Small intestine (tissue), 7 donors: ENCODE measurements around the gene SLC1A1. TPM values are rescaled to one million over a fixed set of nuclear protein-coding genes. Genes with fewer than 3 reads are reported as not detected.

Experiments used
- DNase-seq, 2 donors: peaks; one replicate each; pipeline versions ENCODE4 v3.0.0 to v3.0.0-alpha.2; 2013
- FAIRE-seq: peaks from 2 replicates; lab custom pipeline; 2012; peaks lifted over from hg19 to GRCh38; lab: Jason Lieb, UNC
- H3K27ac ChIP-seq, 3 donors: one replicate each; pipeline ENCODE4 v1.5.1; 2013; ENCODE audit warnings: low read length in 2 of 3, mild to moderate bottlenecking in 2 of 3, control low read depth in 1 of 3, inconsistent platforms in 1 of 3, low read depth in 1 of 3, moderate library complexity in 1 of 3
- H3K27me3 ChIP-seq, 3 donors: one replicate each; pipeline ENCODE4 v1.6.1; 2013; ENCODE audit warnings: low read length in 3 of 3, inconsistent platforms in 1 of 3; ENCODE audit not compliant: control insufficient read depth in 3 of 3, insufficient read depth in 3 of 3
- H3K36me3 ChIP-seq, 3 donors: one replicate each; pipeline ENCODE4 v1.6.1; 2013; ENCODE audit warnings: low read length in 3 of 3, inconsistent platforms in 1 of 3, low read depth in 1 of 3, mild to moderate bottlenecking in 1 of 3, moderate library complexity in 1 of 3; ENCODE audit not compliant: control insufficient read depth in 3 of 3, insufficient read depth in 2 of 3
- H3K4me1 ChIP-seq, 3 donors: one replicate each; pipeline ENCODE4 v1.6.1; 2013; ENCODE audit warnings: low read length in 2 of 3, inconsistent platforms in 1 of 3, low read depth in 1 of 3, mild to moderate bottlenecking in 1 of 3, moderate library complexity in 1 of 3; ENCODE audit not compliant: control insufficient read depth in 3 of 3, insufficient read depth in 2 of 3
- H3K4me3 ChIP-seq, 3 donors: one replicate each; pipeline ENCODE4 v1.5.1; 2013; ENCODE audit warnings: low read length in 3 of 3, control low read depth in 1 of 3, inconsistent platforms in 1 of 3, low read depth in 1 of 3, mild to moderate bottlenecking in 1 of 3, moderate library complexity in 1 of 3
- H3K9me3 ChIP-seq, 2 donors: one replicate each; pipeline ENCODE4 v1.6.1; 2013; ENCODE audit warnings: low read depth in 1 of 2, low read length in 1 of 2; ENCODE audit not compliant: control insufficient read depth in 2 of 2, insufficient read depth in 1 of 2
- WGBS, 3 donors: extraction: QIAGEN DNeasy Blood & Tissue Kit; methylation state at CpG; one replicate each; pipeline ENCODE4 v1.1.7; 2013; 5-methylcytosine and 5-hydroxymethylcytosine counted together
- polyA plus RNA-seq, 4 donors: library from polyadenylated mRNA; stranded (reverse) in 3 of 4; unstranded in 1 of 4; fragments of 200-250 nt in 3 of 4; fragments of 120-200 nt in 1 of 4; gene quantifications; one replicate each; pipeline versions ENCODE4 v1.2.1 to v1.2.3, GENCODE V29; 2013
- donor health status: healthy with polysubstance abuse.
- donor health status: control.
- donor health status: control.
- donor health status: Bipolar disorder and iron deficiency.
- donor health status: healthy.

The SLC1A1 gene
- polyA plus RNA-seq, 4 donors: 21.1 to 46.4 (median 42.9) TPM

GRCh38 chr9:4507306-4508130 lies 17.2 kb downstream of the SLC1A1 start:
- H3K27me3 ChIP-seq: no peaks in the 10 kb centered on the region
- H3K36me3 ChIP-seq: peaks cover 0 to 3% (median 2%) of the 10 kb centered on the region in 3 donors
- H3K9me3 ChIP-seq: peaks cover 0 to 3% of the 10 kb centered on the region in 2 donors
- H3K4me3 ChIP-seq: no peak overlapping the region
- FAIRE-seq (no peak), DNase-seq (no peak)
- H3K27ac ChIP-seq: peak overlapping the region in 2 of 3 donors; percentile 80 to 93
- peaks cover 3 to 45% (median 10%) of the 10 kb centered on the region in 3 donors for H3K4me1 ChIP-seq
- WGBS, 3 donors: 75 to 80% (median 79%) methylated on average over 8 to 9 of the region's 9 CpGs

GRCh38 chr9:4508246-4508906 lies 18.1 kb downstream of the SLC1A1 start:
- Histone ChIP-seq H3K9me3 (peaks cover 0 to 3% of the 10 kb centered on the region in 2 donors), H3K4me3 (no peak overlapping the region), H3K4me1 (peaks cover 3 to 45% (median 10%) of the 10 kb centered on the region in 3 donors), H3K27me3 (no peaks in the 10 kb centered on the region), H3K27ac (peak overlapping the region; percentile 35 to 93 (median 80)), H3K36me3 (peaks cover 0 to 3% (median 2%) of the 10 kb centered on the region in 3 donors)
- DNase-seq: peak; percentile 85 to 86
- FAIRE-seq: no peak
- WGBS, 3 donors: 40 to 72% (median 48%) methylated on average over 7 of the region's 7 CpGs

DNA sequence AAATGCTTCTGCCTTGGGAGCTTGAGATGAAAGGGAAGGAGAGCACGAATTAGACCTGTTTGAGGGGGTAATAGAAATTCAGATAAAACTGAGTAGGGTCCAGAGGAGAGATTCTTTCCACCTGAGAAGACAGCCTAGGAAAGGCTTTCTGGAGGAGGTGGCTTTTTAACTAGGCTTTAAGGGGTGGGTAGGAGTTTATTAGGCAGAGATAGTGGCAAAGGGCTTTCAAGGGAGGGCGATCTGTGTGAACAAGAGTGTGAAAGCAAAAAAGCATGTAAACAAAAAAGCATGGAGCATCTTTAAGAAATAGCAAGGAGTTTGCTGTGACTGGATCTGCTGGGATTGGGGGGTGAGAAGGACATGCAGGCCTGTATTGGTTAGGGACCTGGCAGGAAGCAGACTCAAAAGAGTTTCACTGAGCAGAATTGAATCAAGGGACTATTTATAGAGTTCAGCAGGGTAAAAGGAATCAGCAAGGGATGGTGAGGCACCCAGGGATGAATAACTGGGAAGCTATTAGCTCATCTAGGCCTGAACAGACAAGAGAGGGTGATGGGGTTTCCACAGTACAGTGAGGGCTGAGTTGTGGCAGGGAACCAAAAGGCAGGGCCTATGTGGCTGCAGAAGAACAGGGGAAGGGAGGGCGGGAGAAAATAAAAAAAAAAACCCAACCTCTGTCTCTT lies 18.8 kb downstream of the SLC1A1 start:
- H3K4me1 ChIP-seq: peaks cover under 1 to 45% (median 10%) of the 10 kb centered on the region in 3 donors
- peaks cover 0 to 3% of the 10 kb centered on the region in 2 donors for H3K9me3 ChIP-seq
- 81 to 98% (median 89%) methylated on average over 3 of the region's 3 CpGs for WGBS, 3 donors
- FAIRE-seq (no peak), DNase-seq (no peak)
- H3K27me3 ChIP-seq: no peaks in the 10 kb centered on the region
- peaks cover 0 to 3% (median 0%) of the 10 kb centered on the region in 3 donors for H3K36me3 ChIP-seq
- H3K4me3 ChIP-seq: no peak overlapping the region
- peak overlapping the region; percentile 24 to 93 (median 78) for H3K27ac ChIP-seq

DNA sequence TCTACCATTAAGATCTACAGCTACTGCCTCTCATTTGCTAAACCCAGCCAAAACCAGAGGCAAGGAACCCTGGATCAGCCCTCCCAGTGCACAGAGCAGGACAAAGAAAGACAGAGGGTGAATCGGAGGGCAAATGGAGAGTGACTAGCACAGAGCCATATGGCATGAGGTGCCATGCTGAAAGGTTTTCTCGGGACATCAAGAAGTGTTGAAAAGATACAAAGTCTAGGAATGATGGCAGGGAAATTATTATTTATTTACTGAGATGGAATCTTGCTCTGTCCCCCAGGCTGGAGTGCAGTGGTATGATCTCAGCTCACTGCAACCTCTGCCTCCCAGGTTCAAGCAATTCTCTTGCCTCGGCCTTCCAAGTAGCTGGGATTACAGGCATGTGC lies 19.3 kb downstream of the SLC1A1 start:
- no peak for FAIRE-seq
- WGBS, 3 donors: 88 to 94% (median 93%) methylated on average over 3 of the region's 3 CpGs

GRCh38 chr9:4510546-4511322 lies 20.5 kb downstream of the SLC1A1 start:
- Histone ChIP-seq H3K27ac (peak overlapping the region; percentile 78 to 93 (median 81)), H3K4me1 (peaks cover 0 to 45% (median 10%) of the 10 kb centered on the region in 3 donors), H3K36me3 (peaks cover 0 to 6% (median 0%) of the 10 kb centered on the region in 3 donors), H3K4me3 (no peak overlapping the region), H3K9me3 (peaks cover 0 to 3% of the 10 kb centered on the region in 2 donors), H3K27me3 (no peaks in the 10 kb centered on the region)
- WGBS, 3 donors: 41 to 69% (median 43%) methylated on average over 4 of the region's 4 CpGs
- DNase-seq (peak; percentile 79 to 96), FAIRE-seq (no peak)

More for the DNA sequence above, 19.3 kb downstream of the SLC1A1 start:
- no peak for DNase-seq
- Histone ChIP-seq H3K27me3 (no peaks in the 10 kb centered on the region), H3K36me3 (peaks cover 0 to 3% (median 0%) of the 10 kb centered on the region in 3 donors), H3K9me3 (peaks cover 0 to 3% of the 10 kb centered on the region in 2 donors), H3K27ac (peak overlapping the region; percentile 57 to 93 (median 78)), H3K4me1 (peaks cover 0 to 45% (median 10%) of the 10 kb centered on the region in 3 donors), H3K4me3 (no peak overlapping the region)

DNA sequence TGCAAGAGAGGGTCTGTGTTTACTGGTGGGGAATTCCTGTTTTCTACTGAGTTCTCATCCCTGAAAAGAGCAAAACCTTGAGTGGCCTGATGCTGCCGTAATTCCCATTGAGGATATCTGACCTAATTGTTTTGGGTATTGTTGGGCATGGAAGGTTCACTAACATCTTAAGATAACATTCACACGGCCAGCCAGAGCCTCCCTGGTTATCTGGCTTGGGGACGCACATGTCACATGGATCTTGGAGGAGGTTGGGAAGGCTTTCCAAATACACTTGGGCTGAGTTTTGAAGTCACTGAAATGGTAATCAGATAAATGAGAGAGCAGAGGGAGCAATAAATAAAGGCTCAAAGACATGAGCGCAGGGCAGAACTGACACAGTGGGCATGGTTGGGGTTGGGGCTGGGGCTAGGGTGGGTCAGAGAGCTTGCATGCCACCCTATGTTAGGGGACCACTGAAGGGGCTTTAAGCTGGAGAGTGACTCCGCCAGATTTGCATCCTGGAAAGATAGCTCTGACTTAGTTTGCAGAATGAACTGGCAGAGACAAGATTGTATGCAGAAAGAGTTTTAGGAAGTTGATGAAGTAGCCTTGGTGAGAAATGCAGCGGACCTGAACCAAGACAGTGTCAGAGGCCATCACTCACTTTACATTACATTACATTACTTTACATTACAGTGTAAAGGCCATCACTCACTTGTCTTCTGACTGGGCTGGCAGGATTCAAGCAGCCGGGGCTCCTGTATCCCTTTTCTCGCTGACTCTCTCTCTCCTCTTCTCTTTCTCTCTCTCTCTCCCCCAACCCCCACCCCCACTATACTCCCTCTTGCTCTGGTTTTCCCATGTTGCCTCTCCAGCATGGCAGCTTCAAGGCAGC lies 24.2 kb downstream of the SLC1A1 start:
- Histone ChIP-seq H3K4me3 (no peak overlapping the region), H3K4me1 (peaks cover 0 to 19% (median 3%) of the 10 kb centered on the region in 3 donors), H3K27ac (no peak overlapping the region), H3K36me3 (peaks cover 0 to 5% (median 0%) of the 10 kb centered on the region in 3 donors), H3K9me3 (peaks cover 0 to 3% of the 10 kb centered on the region in 2 donors), H3K27me3 (no peaks in the 10 kb centered on the region)
- WGBS, 3 donors: 82 to 92% (median 89%) methylated on average over 8 of the region's 8 CpGs
- DNase-seq (no peak), FAIRE-seq (no peak)

DNA sequence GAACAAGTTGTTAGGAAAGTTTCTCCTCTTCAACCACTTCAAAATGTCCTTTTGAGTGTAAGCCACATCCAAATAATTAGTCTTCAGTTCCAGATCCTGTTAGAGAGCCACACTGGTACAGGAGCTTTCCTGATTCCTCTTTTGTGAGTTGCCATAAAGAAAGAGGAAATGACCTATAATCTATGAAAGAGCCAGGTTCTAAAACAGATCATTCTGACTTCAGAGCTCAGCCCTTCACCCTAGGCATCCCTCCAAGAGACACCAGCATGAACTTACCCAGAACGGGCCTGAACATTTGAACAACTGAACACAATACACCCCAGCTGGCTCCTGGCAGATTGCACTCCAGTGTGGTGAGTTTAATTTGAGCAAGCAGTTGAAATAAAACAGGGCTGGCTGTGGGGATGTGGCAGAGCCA lies 25.7 kb downstream of the SLC1A1 start:
- peaks cover 0 to 5% (median 0%) of the 10 kb centered on the region in 3 donors for H3K36me3 ChIP-seq
- H3K27ac ChIP-seq: no peak overlapping the region
- no peaks in the 10 kb centered on the region for H3K9me3 ChIP-seq
- no peak for DNase-seq
- H3K4me1 ChIP-seq: peaks cover 0 to 5% (median 0%) of the 10 kb centered on the region in 3 donors
- H3K27me3 ChIP-seq: no peaks in the 10 kb centered on the region
- WGBS, 3 donors: 53 to 81% (median 67%) methylated on average over 1 of the region's 1 CpG
- H3K4me3 ChIP-seq: no peak overlapping the region
- no peak for FAIRE-seq
